HUES48 (cell line): Measurements from ENCODE around the gene TMEM14A.

Experiments
- H3K27ac ChIP-seq: one replicate; pipeline ENCODE4 v1.7.0; 2013; ENCODE audit warnings: low read depth, low read length, inconsistent platforms
- H3K27me3 ChIP-seq: 2 replicates; pipeline ENCODE4 v1.6.1; 2013; ENCODE audit warnings: mild to moderate bottlenecking, low read length; ENCODE audit not compliant: control insufficient read depth, insufficient read depth
- H3K36me3 ChIP-seq: 2 replicates; pipeline ENCODE4 v1.6.1; 2013; ENCODE audit warnings: low read length; ENCODE audit not compliant: control insufficient read depth, insufficient read depth
- H3K4me1 ChIP-seq: 2 replicates; pipeline ENCODE4 v1.6.1; 2013; ENCODE audit warnings: mild to moderate bottlenecking, low read length; ENCODE audit not compliant: control insufficient read depth, insufficient read depth
- H3K4me3 ChIP-seq: 2 replicates; pipeline ENCODE4 v1.5.1; 2013; ENCODE audit warnings: mild to moderate bottlenecking, low read depth, low read length
- H3K9ac ChIP-seq: 2 replicates; pipeline ENCODE4 v1.6.1; 2013; ENCODE audit warnings: mild to moderate bottlenecking, low read depth, low read length, moderate library complexity
- H3K9me3 ChIP-seq: 2 replicates; pipeline ENCODE4 v1.6.1; 2013; ENCODE audit warnings: low read length; ENCODE audit not compliant: control insufficient read depth, insufficient read depth

Gene TMEM14A

DNA sequence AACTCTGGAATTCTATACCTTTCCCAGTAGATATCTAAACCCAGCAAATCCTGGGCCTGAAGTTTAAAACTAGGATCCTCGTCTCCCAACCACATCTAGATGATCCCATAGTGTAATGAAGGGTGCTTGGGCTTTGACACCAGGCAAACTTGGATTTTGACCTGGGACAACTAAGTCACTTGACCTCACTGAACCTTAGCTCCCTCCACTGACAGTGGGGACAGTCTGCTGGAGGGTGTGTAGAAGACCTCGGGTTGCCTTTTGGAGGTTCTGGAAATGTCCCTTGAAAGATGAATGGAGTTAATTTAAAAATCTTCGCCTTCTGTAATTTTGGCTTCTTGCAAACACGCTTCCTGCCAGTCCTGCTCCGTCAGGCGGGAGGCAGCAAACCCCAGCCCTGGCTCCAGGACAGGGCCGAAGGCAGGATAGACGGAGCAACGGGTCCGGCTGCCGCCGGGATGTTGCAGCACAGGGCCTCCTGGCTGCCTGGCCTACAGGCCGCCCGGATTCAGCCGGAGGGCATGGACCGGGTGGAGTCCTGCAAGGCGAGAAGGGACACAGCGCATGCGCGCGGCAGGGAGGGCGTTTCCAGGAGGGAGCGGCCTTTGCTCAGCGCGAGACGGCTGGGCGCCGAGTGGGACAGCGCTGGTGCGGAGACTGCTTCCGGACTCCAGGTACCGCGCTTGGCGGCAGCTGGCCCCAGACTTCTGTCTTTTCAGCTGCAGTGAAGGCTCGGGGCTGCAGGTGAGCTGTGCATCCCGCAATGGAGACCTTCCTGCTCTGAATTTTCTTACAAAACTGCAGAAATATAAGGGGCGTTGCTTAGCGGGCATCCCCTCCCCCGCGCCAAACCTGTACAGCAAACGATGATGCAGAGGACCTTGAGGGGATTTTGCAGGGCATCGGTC lies at the start of gene TMEM14A:
Gene TMEM14A (plus strand): TSS at position 612 of the 908 bp plus-strand sequence. CDS start 5,990 bp downstream, outside the sequence.
- peak within 1 kb of the TSS; percentile 26; the same call in 1 of the 2 replicates for H3K9ac ChIP-seq
- peaks cover 23% of the 10 kb centered on the region for H3K4me1 ChIP-seq
- peaks cover 6% of the 10 kb centered on the region; the same call in 1 of the 2 replicates for H3K27me3 ChIP-seq
- H3K36me3 ChIP-seq = peaks cover 12% of the 10 kb centered on the region
- peak within 1 kb of the TSS; percentile 5 for H3K27ac ChIP-seq
- H3K4me3 ChIP-seq = peak within 1 kb of the TSS; percentile 83
- no peaks in the 10 kb centered on the region for H3K9me3 ChIP-seq

DNA sequence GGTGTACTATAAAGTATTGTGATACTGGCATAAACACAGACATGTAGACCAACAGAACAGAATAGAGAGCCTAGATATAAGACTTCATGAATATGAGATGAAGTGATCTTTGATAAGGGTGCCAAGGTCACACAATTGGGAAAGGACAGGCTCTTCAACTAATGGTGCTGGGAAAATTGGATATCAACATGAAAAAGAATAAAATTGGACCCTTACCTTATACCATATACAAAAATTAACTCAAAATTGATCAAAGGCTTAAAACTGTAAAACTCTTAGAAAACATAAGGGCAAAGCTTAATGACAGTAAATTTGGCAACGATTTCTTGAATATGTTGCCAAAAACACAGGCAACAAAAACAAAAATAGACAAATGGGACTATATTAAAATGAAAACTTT lies 49.3 kb upstream of the TMEM14A start:
- H3K4me1 ChIP-seq = no peaks in the 10 kb centered on the region
- no peaks in the 10 kb centered on the region for H3K9me3 ChIP-seq
- H3K27ac ChIP-seq = no peak overlapping the region
- no peaks in the 10 kb centered on the region for H3K36me3 ChIP-seq
- no peak overlapping the region for H3K9ac ChIP-seq
- no peaks in the 10 kb centered on the region for H3K27me3 ChIP-seq
- no peak overlapping the region for H3K4me3 ChIP-seq

- Histone ChIP-seq H3K9me3 (no peaks in the 10 kb centered on the region), H3K4me1 (no peaks in the 10 kb centered on the region), H3K4me3 (no peak overlapping the region), H3K36me3 (no peaks in the 10 kb centered on the region), H3K27me3 (no peaks in the 10 kb centered on the region), H3K9ac (no peak overlapping the region), H3K27ac (no peak overlapping the region)
These were observed 48.1 kb upstream of the TMEM14A start for GRCh38 chr6:52622810-52623209.

GRCh38 chr6:52632011-52632410 lies 38.9 kb upstream of the TMEM14A start:
- Histone ChIP-seq H3K9me3 (no peaks in the 10 kb centered on the region), H3K27me3 (no peaks in the 10 kb centered on the region), H3K27ac (no peak overlapping the region), H3K4me1 (peaks cover 11% of the 10 kb centered on the region), H3K9ac (no peak overlapping the region), H3K36me3 (no peaks in the 10 kb centered on the region), H3K4me3 (no peak overlapping the region)

DNA sequence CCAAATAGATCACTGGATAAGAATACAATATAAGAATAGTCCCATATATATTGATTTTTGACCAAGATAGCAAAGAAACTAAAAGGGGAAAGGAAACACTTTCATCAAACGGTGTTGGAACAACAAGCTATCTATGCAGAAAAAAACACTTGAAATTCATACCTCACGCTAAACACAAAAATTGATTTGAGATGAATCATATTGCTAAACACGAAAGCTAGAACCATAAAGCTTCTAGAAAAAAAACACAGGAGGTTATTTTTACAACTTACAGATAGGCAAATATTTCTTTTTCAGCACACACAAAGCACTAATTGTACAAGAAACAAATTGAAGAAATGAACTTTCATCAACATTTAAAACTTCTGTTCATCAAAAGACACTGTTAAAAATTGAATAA lies 36.7 kb upstream of the TMEM14A start:
- H3K27ac ChIP-seq = no peak overlapping the region
- H3K4me3 ChIP-seq = no peak overlapping the region
- no peaks in the 10 kb centered on the region for H3K9me3 ChIP-seq
- peaks cover 11% of the 10 kb centered on the region for H3K4me1 ChIP-seq
- no peak overlapping the region for H3K9ac ChIP-seq
- no peaks in the 10 kb centered on the region for H3K36me3 ChIP-seq
- H3K27me3 ChIP-seq = no peaks in the 10 kb centered on the region

DNA sequence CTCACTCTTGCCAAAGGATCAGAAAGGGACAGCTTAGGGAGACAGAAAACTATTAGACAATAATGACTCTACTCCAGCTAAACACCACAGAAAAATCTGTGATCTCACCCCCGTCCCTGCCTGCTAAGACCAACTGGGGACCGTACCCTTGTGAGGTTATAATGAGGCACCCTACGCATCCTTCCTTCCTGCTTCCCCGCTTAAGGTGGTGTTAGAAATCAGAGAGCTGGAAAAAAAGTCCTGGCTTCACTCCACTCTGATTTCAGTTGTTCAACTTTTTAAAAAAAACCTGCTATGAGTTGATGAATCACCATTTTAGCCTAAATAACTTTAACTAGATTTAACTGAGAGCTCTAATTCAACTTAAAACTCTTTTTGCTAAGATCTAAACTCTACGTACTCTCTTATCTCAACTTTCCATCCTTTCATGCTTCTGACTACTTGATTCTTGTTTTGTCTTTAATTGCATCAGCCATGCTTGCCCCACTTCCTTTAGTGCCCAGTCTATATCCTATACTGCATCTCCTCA lies 35.8 kb upstream of the TMEM14A start:
- no peaks in the 10 kb centered on the region for H3K36me3 ChIP-seq
- no peaks in the 10 kb centered on the region for H3K27me3 ChIP-seq
- no peak overlapping the region for H3K9ac ChIP-seq
- no peak overlapping the region for H3K27ac ChIP-seq
- H3K4me3 ChIP-seq = no peak overlapping the region
- H3K4me1 ChIP-seq = peaks cover 11% of the 10 kb centered on the region
- no peaks in the 10 kb centered on the region for H3K9me3 ChIP-seq

GRCh38 chr6:52636830-52637229 lies 34.1 kb upstream of the TMEM14A start:
- Histone ChIP-seq H3K9ac (no peak overlapping the region), H3K36me3 (no peaks in the 10 kb centered on the region), H3K9me3 (no peaks in the 10 kb centered on the region), H3K27me3 (no peaks in the 10 kb centered on the region), H3K4me3 (no peak overlapping the region), H3K27ac (no peak overlapping the region), H3K4me1 (peaks cover 11% of the 10 kb centered on the region)

DNA sequence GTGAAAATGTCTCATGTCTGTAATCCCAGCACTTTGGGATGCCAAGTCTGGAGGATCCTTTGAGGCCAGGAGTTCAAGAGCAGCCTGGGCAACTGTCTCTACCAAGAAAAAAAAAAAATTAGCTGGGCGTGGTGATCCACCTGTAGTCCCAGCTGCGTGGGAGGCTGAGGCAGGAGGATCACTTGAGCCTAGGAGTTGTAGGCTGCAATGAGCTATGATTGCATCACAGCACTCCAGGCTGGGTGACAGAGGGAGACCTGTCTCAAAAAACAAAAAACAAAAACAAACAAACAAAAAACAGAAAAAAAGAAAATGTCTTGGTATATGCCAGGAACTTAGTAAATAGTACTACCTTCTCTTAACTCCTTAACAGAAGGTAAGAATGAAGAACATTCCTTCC lies 31.4 kb upstream of the TMEM14A start:
- H3K9ac ChIP-seq = no peak overlapping the region
- no peak overlapping the region for H3K27ac ChIP-seq
- H3K36me3 ChIP-seq = no peaks in the 10 kb centered on the region
- peaks cover 9% of the 10 kb centered on the region for H3K4me1 ChIP-seq
- H3K27me3 ChIP-seq = no peaks in the 10 kb centered on the region
- no peak overlapping the region for H3K4me3 ChIP-seq
- no peaks in the 10 kb centered on the region for H3K9me3 ChIP-seq

GRCh38 chr6:52640170-52640569 lies 30.7 kb upstream of the TMEM14A start:
- H3K4me1 ChIP-seq = peaks cover 2% of the 10 kb centered on the region
- H3K4me3 ChIP-seq = no peak overlapping the region
- no peaks in the 10 kb centered on the region for H3K27me3 ChIP-seq
- H3K27ac ChIP-seq = no peak overlapping the region
- no peaks in the 10 kb centered on the region for H3K9me3 ChIP-seq
- H3K9ac ChIP-seq = no peak overlapping the region
- no peaks in the 10 kb centered on the region for H3K36me3 ChIP-seq

GRCh38 chr6:52640916-52641315 lies 30.0 kb upstream of the TMEM14A start:
- no peaks in the 10 kb centered on the region for H3K36me3 ChIP-seq
- no peak overlapping the region for H3K9ac ChIP-seq
- no peaks in the 10 kb centered on the region for H3K4me1 ChIP-seq
- no peak overlapping the region for H3K27ac ChIP-seq
- no peaks in the 10 kb centered on the region for H3K27me3 ChIP-seq
- H3K4me3 ChIP-seq = no peak overlapping the region
- no peaks in the 10 kb centered on the region for H3K9me3 ChIP-seq

DNA sequence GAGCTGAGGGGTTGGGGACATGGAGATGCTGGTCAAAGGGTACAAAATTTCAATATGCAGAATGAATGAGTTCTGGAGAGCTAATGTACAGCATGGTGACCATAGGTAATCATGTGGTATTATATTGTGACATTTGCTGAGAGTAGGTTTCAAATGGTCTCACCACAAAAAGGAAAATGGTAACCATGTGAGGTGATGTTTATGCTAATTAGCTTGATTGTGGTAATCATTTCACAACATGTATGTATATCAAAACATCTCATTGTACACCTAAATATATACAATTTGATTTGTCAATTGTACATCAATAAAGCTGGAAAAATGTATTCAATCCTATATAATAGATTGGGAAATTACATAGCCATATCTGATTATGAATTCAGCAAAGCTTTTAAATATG lies 29.5 kb upstream of the TMEM14A start:
- Histone ChIP-seq H3K4me1 (no peaks in the 10 kb centered on the region), H3K36me3 (no peaks in the 10 kb centered on the region), H3K9ac (no peak overlapping the region), H3K4me3 (no peak overlapping the region), H3K9me3 (no peaks in the 10 kb centered on the region), H3K27me3 (no peaks in the 10 kb centered on the region), H3K27ac (no peak overlapping the region)
